SK-N-SH (cell line): ENCODE measurements around the gene ABHD12. TPM values are rescaled to one million over a fixed set of nuclear protein-coding genes. Genes with fewer than 3 reads are reported as not detected.

ENCODE experiments used
- CTCF ChIA-PET: fragments of 300-600, 350-600 bp; formaldehyde crosslinking; extraction: SDS; loops from one replicate; lab custom pipeline; 2021; lab: Yijun Ruan, JAX
- POLR2A ChIA-PET: fragments of 350-600 bp; sonication (Branson Sonifier 250); formaldehyde crosslinking; extraction: SDS; loops from one replicate; lab custom pipeline; 2020; ENCODE audit warnings: antibody characterized with exemption, inconsistent platforms; lab: Yijun Ruan, JAX
- DNase-seq: peaks from one replicate; pipeline ENCODE4 v3.0.0; 2012
- H2AFZ ChIP-seq: fragments of 200-600 bp; sonication (generic); 2 replicates; pipeline ENCODE4 v1.8.1; 2016; ENCODE audit warnings: antibody characterized with exemption, mild to moderate bottlenecking, low read depth
- H3F3A ChIP-seq: fragments of 200-600 bp; sonication (generic); replicated peaks from 2 replicates; pipeline ENCODE3; 2016; ENCODE audit warnings: antibody characterized with exemption, mild to moderate bottlenecking; ENCODE audit not compliant: insufficient read depth
- H3K27ac ChIP-seq, 2 experiments: fragments of 200-500 bp in 1 of 2; fragments of 200-600 bp in 1 of 2; sonication (Bioruptor generic) in 1 of 2; sonication (generic), shearing (Covaris generic) in 1 of 2; 2 replicates each; pipeline versions ENCODE4 v1.5.1 to v1.6.1; 2014 to 2016; ENCODE audit warnings: low read depth in 2 of 2, inconsistent platforms in 1 of 2, low read length in 1 of 2, mild to moderate bottlenecking in 1 of 2, mixed read lengths in 1 of 2
- H3K27me3 ChIP-seq: fragments of 200-600 bp; sonication (generic), shearing (Covaris generic); 2 replicates; pipeline ENCODE4 v1.6.1; 2016; ENCODE audit warnings: mixed run types; ENCODE audit not compliant: insufficient read depth
- H3K36me3 ChIP-seq, 2 experiments: fragments of 200-500 bp in 1 of 2; fragments of 200-600 bp in 1 of 2; sonication (Bioruptor generic) in 1 of 2; sonication (generic) in 1 of 2; replicated peaks in 1 of 2; 2 replicates each; pipeline versions ENCODE3 to v1.5.1; 2014 to 2016; ENCODE audit warnings: low read length in 1 of 2, mild to moderate bottlenecking in 1 of 2; ENCODE audit not compliant: insufficient read depth in 2 of 2, control insufficient read depth in 1 of 2
- H3K4me1 ChIP-seq, 2 experiments: fragments of 200-500 bp in 1 of 2; fragments of 200-600 bp in 1 of 2; sonication (Bioruptor generic) in 1 of 2; sonication (generic), shearing (Covaris generic) in 1 of 2; 2 replicates each; pipeline versions ENCODE4 v1.5.1 to v1.6.1; 2014 to 2016; ENCODE audit warnings: low read depth in 1 of 2, low read length in 1 of 2, mixed run types in 1 of 2; ENCODE audit not compliant: insufficient read depth in 2 of 2, control insufficient read depth in 1 of 2
- H3K4me2 ChIP-seq: fragments of 200-600 bp; sonication (generic), shearing (Covaris generic); 2 replicates; pipeline ENCODE4 v1.6.1; 2017; ENCODE audit warnings: mixed run types
- H3K4me3 ChIP-seq, 2 experiments: fragments of 200-500 bp in 1 of 2; fragments of 200-600 bp in 1 of 2; sonication (Bioruptor generic) in 1 of 2; sonication (generic), shearing (Covaris generic) in 1 of 2; 2 replicates each; pipeline versions ENCODE4 v1.5.1 to v1.8.1; 2014 to 2016; ENCODE audit warnings: low read depth in 2 of 2, inconsistent platforms in 1 of 2, low read length in 1 of 2, mild to moderate bottlenecking in 1 of 2, mixed read lengths in 1 of 2, moderate library complexity in 1 of 2
- H3K79me2 ChIP-seq: fragments of 200-600 bp; sonication (generic); 2 replicates; pipeline ENCODE4 v1.8.1; 2017; ENCODE audit warnings: mild to moderate bottlenecking; ENCODE audit not compliant: insufficient read depth
- H3K9ac ChIP-seq: fragments of 200-600 bp; sonication (generic); 2 replicates; pipeline ENCODE4 v1.6.1; 2017; ENCODE audit warnings: mixed run types
- H3K9me2 ChIP-seq: fragments of 200-600 bp; sonication (generic); 2 replicates; pipeline ENCODE4 v1.6.1; 2017; ENCODE audit warnings: mixed run types
- H3K9me3 ChIP-seq: fragments of 200-600 bp; sonication (generic); 2 replicates; pipeline ENCODE4 v1.6.1; 2017; ENCODE audit warnings: mixed run types, mild to moderate bottlenecking, moderate library complexity
- H4K20me1 ChIP-seq: fragments of 200-600 bp; sonication (generic); 2 replicates; pipeline ENCODE4 v1.6.1; 2017; ENCODE audit warnings: mild to moderate bottlenecking, mixed run types; ENCODE audit not compliant: insufficient read depth
- EP300 ChIP-seq, 2 experiments: IDR thresholded peaks; 2 replicates each; pipeline versions ENCODE4 v1.4.0 to v1.6.1; 2012; ENCODE audit warnings: borderline replicate concordance in 1 of 2, low read depth in 1 of 2, low read length in 1 of 2
- EZH2phosphoT487 ChIP-seq: fragments of 200-600 bp; sonication (generic); IDR thresholded peaks from 2 replicates; pipeline ENCODE4 v1.6.1; 2017; ENCODE audit warnings: low read depth, mixed run types, mild to moderate bottlenecking, antibody characterized with exemption, moderate library complexity, borderline replicate concordance
- GATA2 ChIP-seq: sonication (generic); formaldehyde crosslinking; IDR thresholded peaks from 2 replicates; pipeline ENCODE4 v1.5.0; 2020; ENCODE audit warnings: mild to moderate bottlenecking, missing genetic modification reagents
- NRF1 ChIP-seq: IDR thresholded peaks from 2 replicates; pipeline ENCODE4 v1.6.1; 2012; ENCODE audit warnings: low read depth, mild to moderate bottlenecking, low read length
- RXRA ChIP-seq: IDR thresholded peaks from 2 replicates; pipeline ENCODE4 v1.4.0; 2012; ENCODE audit warnings: low read depth, mild to moderate bottlenecking, borderline replicate concordance
- SMC3 ChIP-seq: IDR thresholded peaks from 2 replicates; pipeline ENCODE4 v1.6.1; 2012; ENCODE audit warnings: low read depth, low read length, improper control_type of control experiment
- TAF1 ChIP-seq: IDR thresholded peaks from 2 replicates; pipeline ENCODE4 v1.6.1; 2012; ENCODE audit warnings: low read depth, mild to moderate bottlenecking, low read length, moderate library complexity, borderline replicate concordance
- YY1 ChIP-seq: IDR thresholded peaks from 2 replicates; pipeline ENCODE4 v1.4.0; 2012; ENCODE audit warnings: low read depth, mild to moderate bottlenecking
- WGBS: methylation state at CpG from one replicate; pipeline ENCODE4 v1.1.6; 2017; ENCODE audit warnings: low lambda C conversion rate; 5-methylcytosine and 5-hydroxymethylcytosine counted together
- polyA plus RNA-seq, 3 experiments: library from polyadenylated mRNA; depleted of rRNA; stranded (reverse); fragments of >200 nt; gene quantifications; 2 replicates each; pipeline ENCODE4 v1.2.3, GENCODE V29; 2012
- TF ChIP-seq, protein P1 (sequence below): fragments of 150-350 bp; IDR thresholded peaks from 2 replicates; pipeline ENCODE4 v1.6.1; 2016; ENCODE audit warnings: mild to moderate bottlenecking, low read depth, low read length
- TF ChIP-seq, protein P2 (sequence below): IDR thresholded peaks from 2 replicates; pipeline ENCODE4 v1.6.1; 2012; ENCODE audit warnings: mild to moderate bottlenecking, low read depth, low read length, moderate library complexity
- TF ChIP-seq, protein P3 (sequence below): IDR thresholded peaks from 2 replicates; pipeline ENCODE4 v1.4.0; 2012; ENCODE audit warnings: low read depth

Gene ABHD12
- polyA plus RNA-seq, 1 of the 3 experiments (the other 2 are of a cell fraction), result 33.5 TPM

DNA sequence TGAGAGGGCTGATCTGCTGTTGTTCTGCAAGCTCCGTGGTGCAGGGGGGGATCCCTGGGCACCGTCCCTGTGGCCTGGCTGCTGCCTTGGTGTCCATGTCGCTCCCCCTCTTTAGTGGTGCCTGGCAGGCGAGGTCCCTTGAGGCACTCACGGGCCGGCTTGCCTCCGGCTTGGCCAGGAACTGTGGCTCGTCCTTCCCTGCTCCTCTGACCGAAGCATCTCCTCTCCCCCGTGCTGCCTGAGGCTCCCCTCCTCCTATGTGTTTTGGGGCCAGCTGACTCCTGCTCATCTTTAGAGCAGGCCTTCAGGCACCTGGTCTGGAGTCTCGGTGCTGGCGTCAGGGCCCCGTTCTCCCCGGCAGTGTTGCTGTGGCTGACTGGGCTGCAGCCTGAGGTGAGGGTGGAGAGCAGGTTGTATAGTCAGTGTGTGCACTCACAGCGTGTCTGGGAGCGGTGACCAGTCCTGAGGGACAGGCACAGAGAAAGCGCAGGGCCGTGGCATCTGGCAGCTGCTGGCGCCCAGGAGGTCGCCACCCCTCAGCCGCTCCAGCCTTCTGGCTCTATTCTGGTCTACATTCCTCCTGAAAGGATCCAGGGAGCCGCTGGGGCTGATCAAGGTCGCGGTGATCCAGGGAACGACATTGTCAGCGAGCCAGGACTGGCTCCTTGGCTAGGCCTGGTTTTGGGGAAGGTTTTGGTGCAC, 99.1 kb downstream of the ABHD12 start:
- ChIA-PET CTCF (interaction anchor here (2.0 kb wide), 1 partner anchor 107 kb away, joined by 6 read pairs; no protein-coding TSS in a partner anchor), POLR2A (no interaction called here)
- H3K36me3 ChIP-seq, result peaks cover 11 to 39% of the 10 kb centered on the region in 2 experiments
- peaks cover 0 to 22% of the 10 kb centered on the region in 2 experiments; a peak in 1 of 4 replicates for H3K4me1 ChIP-seq
- H2AFZ ChIP-seq, result no peak overlapping the region
- no peaks in the 10 kb centered on the region for H3K9me3 ChIP-seq
- H3K79me2 ChIP-seq, result no peaks in the 10 kb centered on the region
- no peak overlapping the region for H3K4me2 ChIP-seq
- DNase-seq, result no peak
- no peak for TF ChIP-seq YY1
- no peak for TF ChIP-seq SMC3
- TF ChIP-seq EZH2phosphoT487, result no peak
- TF ChIP-seq, protein P1, sequence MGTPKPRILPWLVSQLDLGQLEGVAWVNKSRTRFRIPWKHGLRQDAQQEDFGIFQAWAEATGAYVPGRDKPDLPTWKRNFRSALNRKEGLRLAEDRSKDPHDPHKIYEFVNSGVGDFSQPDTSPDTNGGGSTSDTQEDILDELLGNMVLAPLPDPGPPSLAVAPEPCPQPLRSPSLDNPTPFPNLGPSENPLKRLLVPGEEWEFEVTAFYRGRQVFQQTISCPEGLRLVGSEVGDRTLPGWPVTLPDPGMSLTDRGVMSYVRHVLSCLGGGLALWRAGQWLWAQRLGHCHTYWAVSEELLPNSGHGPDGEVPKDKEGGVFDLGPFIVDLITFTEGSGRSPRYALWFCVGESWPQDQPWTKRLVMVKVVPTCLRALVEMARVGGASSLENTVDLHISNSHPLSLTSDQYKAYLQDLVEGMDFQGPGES, result no peak
- TF ChIP-seq GATA2 (CRISPR knock-in tag), result no peak
- TF ChIP-seq, protein P2, sequence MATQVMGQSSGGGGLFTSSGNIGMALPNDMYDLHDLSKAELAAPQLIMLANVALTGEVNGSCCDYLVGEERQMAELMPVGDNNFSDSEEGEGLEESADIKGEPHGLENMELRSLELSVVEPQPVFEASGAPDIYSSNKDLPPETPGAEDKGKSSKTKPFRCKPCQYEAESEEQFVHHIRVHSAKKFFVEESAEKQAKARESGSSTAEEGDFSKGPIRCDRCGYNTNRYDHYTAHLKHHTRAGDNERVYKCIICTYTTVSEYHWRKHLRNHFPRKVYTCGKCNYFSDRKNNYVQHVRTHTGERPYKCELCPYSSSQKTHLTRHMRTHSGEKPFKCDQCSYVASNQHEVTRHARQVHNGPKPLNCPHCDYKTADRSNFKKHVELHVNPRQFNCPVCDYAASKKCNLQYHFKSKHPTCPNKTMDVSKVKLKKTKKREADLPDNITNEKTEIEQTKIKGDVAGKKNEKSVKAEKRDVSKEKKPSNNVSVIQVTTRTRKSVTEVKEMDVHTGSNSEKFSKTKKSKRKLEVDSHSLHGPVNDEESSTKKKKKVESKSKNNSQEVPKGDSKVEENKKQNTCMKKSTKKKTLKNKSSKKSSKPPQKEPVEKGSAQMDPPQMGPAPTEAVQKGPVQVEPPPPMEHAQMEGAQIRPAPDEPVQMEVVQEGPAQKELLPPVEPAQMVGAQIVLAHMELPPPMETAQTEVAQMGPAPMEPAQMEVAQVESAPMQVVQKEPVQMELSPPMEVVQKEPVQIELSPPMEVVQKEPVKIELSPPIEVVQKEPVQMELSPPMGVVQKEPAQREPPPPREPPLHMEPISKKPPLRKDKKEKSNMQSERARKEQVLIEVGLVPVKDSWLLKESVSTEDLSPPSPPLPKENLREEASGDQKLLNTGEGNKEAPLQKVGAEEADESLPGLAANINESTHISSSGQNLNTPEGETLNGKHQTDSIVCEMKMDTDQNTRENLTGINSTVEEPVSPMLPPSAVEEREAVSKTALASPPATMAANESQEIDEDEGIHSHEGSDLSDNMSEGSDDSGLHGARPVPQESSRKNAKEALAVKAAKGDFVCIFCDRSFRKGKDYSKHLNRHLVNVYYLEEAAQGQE, result no peak
- TF ChIP-seq EP300 (IDR thresholded peaks at IDR 0.05; ENCODE audit: borderline replicate concordance in 1 of 2, low read depth in 1 of 2, low read length in 1 of 2), result no peak
- no peak for TF ChIP-seq RXRA
- no peak for TF ChIP-seq NRF1
- no peak for TF ChIP-seq TAF1
- TF ChIP-seq, protein P3, sequence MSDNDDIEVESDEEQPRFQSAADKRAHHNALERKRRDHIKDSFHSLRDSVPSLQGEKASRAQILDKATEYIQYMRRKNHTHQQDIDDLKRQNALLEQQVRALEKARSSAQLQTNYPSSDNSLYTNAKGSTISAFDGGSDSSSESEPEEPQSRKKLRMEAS, result no peak
- no peak overlapping the region; a peak in 1 of 4 replicates for H3K27ac ChIP-seq
- peaks cover 7% of the 10 kb centered on the region for H3F3A ChIP-seq
- H4K20me1 ChIP-seq, result 0 out of 2 replicates have a peak, but pooled peaks cover 6% of the 10 kb centered on the region
- 89% methylated on average over 16 of the region's 26 CpGs for WGBS
- H3K27me3 ChIP-seq, result no peaks in the 10 kb centered on the region
- H3K9me2 ChIP-seq, result no peaks in the 10 kb centered on the region
- H3K4me3 ChIP-seq, result no peak overlapping the region
- H3K9ac ChIP-seq, result no peak overlapping the region
